K562 (cell line): ENCODE measurements around the gene ANKRD16. TPM values are rescaled to one million over a fixed set of nuclear protein-coding genes. Genes with fewer than 3 reads are reported as not detected.

Experiments used
- ARID2 ChIP-seq: fragments of 450-650 bp; IDR thresholded peaks from 2 replicates; pipeline ENCODE4 v1.6.1; 2017; ENCODE audit warnings: antibody characterized with exemption, mild to moderate bottlenecking
- CBX3 ChIP-seq, 2 experiments: IDR thresholded peaks; 1 replicate in 1 of 2; 2 replicates in 1 of 2; pipeline ENCODE4 v1.6.1; 2012; ENCODE audit warnings: inconsistent platforms in 2 of 2, low read length in 2 of 2, borderline replicate concordance in 1 of 2, control low read depth in 1 of 2
- CTBP1 ChIP-seq: fragments of 450-650 bp; IDR thresholded peaks from 2 replicates; pipeline ENCODE4 v1.6.1; 2016; ENCODE audit warnings: borderline replicate concordance
- EP400 ChIP-seq: fragments of 450-650 bp; IDR thresholded peaks from 2 replicates; pipeline ENCODE4 v1.6.1; 2017; ENCODE audit warnings: antibody characterized with exemption, mild to moderate bottlenecking, moderate library complexity
- ERF ChIP-seq: fragments of 450-650 bp; formaldehyde crosslinking; IDR thresholded peaks from 2 replicates; pipeline ENCODE4 v1.4.0; 2020; ENCODE audit warnings: mild to moderate bottlenecking, mixed read lengths
- ETV5 ChIP-seq: sonication (generic); formaldehyde crosslinking; IDR thresholded peaks from 2 replicates; pipeline ENCODE4 v1.4.0; 2020; ENCODE audit warnings: low read depth, mild to moderate bottlenecking, missing genetic modification reagents
- HDAC2 ChIP-seq: fragments of 450-650 bp; IDR thresholded peaks from 2 replicates; pipeline ENCODE4 v1.6.1; 2016; ENCODE audit warnings: mild to moderate bottlenecking
- KDM1A ChIP-seq, 2 experiments: fragments of 450-650 bp; IDR thresholded peaks; 2 replicates each; pipeline ENCODE4 v1.6.1; 2016; ENCODE audit warnings: mild to moderate bottlenecking in 2 of 2
- MLX ChIP-seq, 2 experiments: fragments of 450-650 bp in 1 of 2; sonication (generic) in 1 of 2; formaldehyde crosslinking; conservative IDR thresholded peaks; 2 replicates each; pipeline versions ENCODE4 v1.4.0 to v1.8.1; 2020 to 2022; ENCODE audit warnings: mild to moderate bottlenecking in 1 of 2, missing genetic modification reagents in 1 of 2
- PHTF2 ChIP-seq: fragments of 250-450 bp; sonication (Bioruptor Pico); IDR thresholded peaks from 2 replicates; pipeline ENCODE4 v1.5.0; 2021; ENCODE audit warnings: mild to moderate bottlenecking
- PKNOX1 ChIP-seq: fragments of 450-650 bp; IDR thresholded peaks from 2 replicates; pipeline ENCODE4 v1.6.1; 2016
- POLR2G ChIP-seq: fragments of 200-400 bp; formaldehyde crosslinking; IDR thresholded peaks from 2 replicates; pipeline ENCODE4 v1.6.1; 2017; ENCODE audit warnings: low read depth, mild to moderate bottlenecking, antibody characterized with exemption, low read length, moderate library complexity
- RBFOX2 ChIP-seq: fragments of 200-400 bp; formaldehyde crosslinking; IDR thresholded peaks from 2 replicates; pipeline ENCODE4 v1.6.1; 2017; ENCODE audit warnings: low read depth, mild to moderate bottlenecking, low read length, moderate library complexity
- SIN3A ChIP-seq, 2 experiments: fragments of 150-350 bp in 1 of 2; IDR thresholded peaks; 2 replicates each; pipeline ENCODE4 v1.6.1; 2011 to 2016; ENCODE audit warnings: borderline replicate concordance in 2 of 2, low read depth in 2 of 2, low read length in 2 of 2, mild to moderate bottlenecking in 2 of 2, moderate library complexity in 2 of 2; ENCODE audit not compliant: control insufficient read depth in 1 of 2
- TAF9B ChIP-seq: fragments of 450-650 bp; IDR thresholded peaks from 2 replicates; pipeline ENCODE4 v1.6.1; 2018; ENCODE audit warnings: mild to moderate bottlenecking; ENCODE audit not compliant: partially characterized antibody
- U2AF1 ChIP-seq: fragments of 200-400 bp; formaldehyde crosslinking; optimal IDR thresholded peaks from 2 replicates; pipeline ENCODE3; 2017; ENCODE audit warnings: mild to moderate bottlenecking, low read depth, low read length, moderate library complexity
- ZBTB1 ChIP-seq: sonication (generic); formaldehyde crosslinking; IDR thresholded peaks from 2 replicates; pipeline ENCODE4 v1.8.1; 2023; ENCODE audit warnings: missing genetic modification reagents, low read depth, mild to moderate bottlenecking, borderline replicate concordance
- ZFP1 ChIP-seq: fragments of 450-650 bp; formaldehyde crosslinking; IDR thresholded peaks from 2 replicates; pipeline ENCODE4 v1.4.0; 2020; ENCODE audit warnings: mild to moderate bottlenecking, mixed read lengths
- ZNF316 ChIP-seq: fragments of 450-650 bp; IDR thresholded peaks from 2 replicates; pipeline ENCODE4 v1.6.1; 2016
- ZNF639 ChIP-seq, 2 experiments: fragments of 200-800 bp in 1 of 2; sonication (Bioruptor generic) in 1 of 2; sonication (generic) in 1 of 2; formaldehyde crosslinking in 1 of 2; IDR thresholded peaks in 1 of 2; conservative IDR thresholded peaks in 1 of 2; 2 replicates each; pipeline versions ENCODE4 v1.5.0 to v1.6.1; 2016 to 2020; ENCODE audit warnings: missing compliant biosample characterization in 1 of 2, missing genetic modification characterization in 1 of 2, missing genetic modification reagents in 1 of 2
- ZNF76 ChIP-seq: fragments of 250-450 bp; sonication (Bioruptor Pico); IDR thresholded peaks from 2 replicates; pipeline ENCODE4 v1.4.0; 2020; ENCODE audit warnings: mild to moderate bottlenecking, moderate library complexity, borderline replicate concordance
- polyA plus RNA-seq, 8 experiments: library from polyadenylated mRNA; depleted of rRNA in 4 of 8; stranded (reverse) in 5 of 8; unstranded in 3 of 8; fragments of >200 nt; fragmentation: Nextera tagmentation in 2 of 8; fragmentation: Illumina TruSeq in 1 of 8; extraction: Ambion mirVana in 2 of 8; extraction: Trizol in 1 of 8; gene quantifications; 2 replicates each; pipeline versions ENCODE4 v1.2.1 to v1.2.3, GENCODE V29; 2011 to 2014; ENCODE audit warnings: inconsistent platforms in 1 of 8, missing spikeins in 1 of 8
- total RNA-seq, 7 experiments: library from RNA; depleted of rRNA in 6 of 7; stranded (reverse); fragments of >200 nt in 6 of 7; fragmentation: Illumina TruSeq in 2 of 7; extraction: Trizol in 2 of 7; gene quantifications; 2 replicates each; pipeline versions ENCODE4 v1.2.1 to v1.2.3, GENCODE V29; 2011 to 2021; ENCODE audit warnings: low replicate concordance in 1 of 7
- TF ChIP-seq, protein P1 (sequence below): fragments of 250-450 bp; sonication (Bioruptor Pico); IDR thresholded peaks from 2 replicates; pipeline ENCODE4 v1.9.0; 2021; ENCODE audit warnings: mild to moderate bottlenecking
- TF ChIP-seq, protein P2 (sequence below): sonication (generic); formaldehyde crosslinking; IDR thresholded peaks from 2 replicates; pipeline ENCODE4 v1.8.1; 2023; ENCODE audit warnings: mild to moderate bottlenecking, missing genetic modification reagents

Gene ANKRD16
- total and polyA plus RNA-seq, 9 of the 15 experiments (the other 6 are each of a cell fraction or from before 2014, with no cell fraction given): 1.5 to 16.0 (median 9.5) TPM

- TF ChIP-seq ZNF639 (CRISPR knock-in tag; conservative IDR thresholded peaks at IDR 0.05 in 1 of 2, IDR thresholded peaks at IDR 0.05 in 1 of 2) (peak in 1 of 2 experiments; percentile 94; a peak in 2 of 4 replicates), POLR2G (peak; percentile 99), PHTF2 (CRISPR knock-in tag) (0 out of 2 replicates have a peak, but pooled peaks have one; percentile 2), RBFOX2 (peak; percentile 96), EP400 (peak; percentile 100), ZNF76 (CRISPR knock-in tag) (0 out of 2 replicates have a peak, but pooled peaks have one; percentile 53), ZBTB1 (CRISPR knock-in tag) (peak; percentile 79), ETV5 (peak; percentile 73), CBX3 (IDR thresholded peaks at IDR 0.05; ENCODE audit: borderline replicate concordance in 1 of 2, low read length in 2 of 2) (no peak; a peak in 1 of 3 replicates), KDM1A (IDR thresholded peaks at IDR 0.05) (no peak), MLX (CRISPR knock-in tag; conservative IDR thresholded peaks at IDR 0.05) (0 out of 4 replicates have a peak, but pooled peaks of 1 of the 2 experiments have one; percentile 68), ZFP1 (no peak), HDAC2 (0 out of 2 replicates have a peak, but pooled peaks have one; percentile 71), ERF (CRISPR knock-in tag) (peak; percentile 58), TAF9B (peak; percentile 68), ZNF316 (no peak), PKNOX1 (peak; percentile 99), U2AF1 (peak; percentile 89), ARID2 (no peak), CTBP1 (peak; percentile 48; the same call in 1 of the 2 replicates), SIN3A (IDR thresholded peaks at IDR 0.05; ENCODE audit: borderline replicate concordance in 2 of 2, control insufficient read depth in 1 of 2, low read depth in 2 of 2, low read length in 2 of 2) (peak; percentile 77 to 86; a peak in 1 of 4 replicates)
- TF ChIP-seq, protein P1, sequence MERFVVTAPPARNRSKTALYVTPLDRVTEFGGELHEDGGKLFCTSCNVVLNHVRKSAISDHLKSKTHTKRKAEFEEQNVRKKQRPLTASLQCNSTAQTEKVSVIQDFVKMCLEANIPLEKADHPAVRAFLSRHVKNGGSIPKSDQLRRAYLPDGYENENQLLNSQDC: no peak
- TF ChIP-seq, protein P2, sequence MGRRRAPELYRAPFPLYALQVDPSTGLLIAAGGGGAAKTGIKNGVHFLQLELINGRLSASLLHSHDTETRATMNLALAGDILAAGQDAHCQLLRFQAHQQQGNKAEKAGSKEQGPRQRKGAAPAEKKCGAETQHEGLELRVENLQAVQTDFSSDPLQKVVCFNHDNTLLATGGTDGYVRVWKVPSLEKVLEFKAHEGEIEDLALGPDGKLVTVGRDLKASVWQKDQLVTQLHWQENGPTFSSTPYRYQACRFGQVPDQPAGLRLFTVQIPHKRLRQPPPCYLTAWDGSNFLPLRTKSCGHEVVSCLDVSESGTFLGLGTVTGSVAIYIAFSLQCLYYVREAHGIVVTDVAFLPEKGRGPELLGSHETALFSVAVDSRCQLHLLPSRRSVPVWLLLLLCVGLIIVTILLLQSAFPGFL: peak; percentile 58; the same call in 1 of the 2 replicates
Observed at GRCh38 chr10:5813341-5814109, 76.2 kb downstream of the ANKRD16 start, which contains the start of gene GDI2 (continued).
